OCI-LY1 (cell line): Measurements from ENCODE around the gene CHEK2.
"Not testable (repeated sequence)": the region's sequence is repeated elsewhere in the genome, so short reads cannot be mapped to it uniquely, and the experiment has no call there.

Source experiments
- H2AFZ ChIP-seq: fragments of 200-600 bp; sonication (generic), shearing (Covaris generic); 2 replicates; pipeline ENCODE4 v1.6.0; 2014; ENCODE audit warnings: antibody characterized with exemption, mild to moderate bottlenecking, low read length
- H3F3A ChIP-seq: fragments of 200-600 bp; sonication (generic), shearing (Covaris generic); 2 replicates; pipeline ENCODE4 v1.6.0; 2014; ENCODE audit warnings: mild to moderate bottlenecking, antibody characterized with exemption, low read length, moderate library complexity; ENCODE audit not compliant: insufficient read depth
- H3K27ac ChIP-seq: fragments of 200-600 bp; sonication (generic); 2 replicates; pipeline ENCODE4 v1.5.1; 2014; ENCODE audit warnings: low read length, mixed run types, mild to moderate bottlenecking, low read depth; ENCODE audit not compliant: poor library complexity, severe bottlenecking
- H3K27me3 ChIP-seq: fragments of 200-600 bp; sonication (generic); 2 replicates; pipeline ENCODE4 v1.6.0; 2014; ENCODE audit warnings: antibody characterized with exemption, mild to moderate bottlenecking, low read length, moderate library complexity; ENCODE audit not compliant: insufficient read depth
- H3K36me3 ChIP-seq: fragments of 200-600 bp; sonication (generic); 2 replicates; pipeline ENCODE4 v1.6.1; 2014; ENCODE audit warnings: mild to moderate bottlenecking, antibody characterized with exemption, low read length, moderate library complexity, mixed read lengths; ENCODE audit not compliant: insufficient read depth
- H3K4me1 ChIP-seq: fragments of 200-600 bp; sonication (generic); 2 replicates; pipeline ENCODE4 v1.5.1; 2014; ENCODE audit warnings: mild to moderate bottlenecking, low read length, moderate library complexity; ENCODE audit not compliant: insufficient read depth, severe bottlenecking
- H3K4me2 ChIP-seq: fragments of 200-600 bp; sonication (generic), shearing (Covaris generic); 2 replicates; pipeline ENCODE4 v1.6.1; 2014; ENCODE audit warnings: low read length
- H3K4me3 ChIP-seq: fragments of 200-600 bp; sonication (generic); 2 replicates; pipeline ENCODE4 v1.5.1; 2014; ENCODE audit warnings: low read length, low read depth, mild to moderate bottlenecking, mixed read lengths; ENCODE audit not compliant: poor library complexity, severe bottlenecking
- H3K79me2 ChIP-seq: fragments of 200-600 bp; shearing (Covaris generic); 2 replicates; pipeline ENCODE4 v1.6.1; 2016; ENCODE audit warnings: mixed run types, low read length, mixed read lengths; ENCODE audit not compliant: insufficient read depth
- H3K9ac ChIP-seq: fragments of 200-600 bp; sonication (generic), shearing (Covaris generic); 2 replicates; pipeline ENCODE4 v1.6.1; 2014; ENCODE audit warnings: mild to moderate bottlenecking, low read length, mixed read lengths
- H3K9me2 ChIP-seq: fragments of 200-600 bp; sonication (generic), shearing (Covaris generic); 2 replicates; pipeline ENCODE4 v1.6.1; 2014; ENCODE audit warnings: low read depth, mild to moderate bottlenecking, low read length, mixed read lengths
- H3K9me3 ChIP-seq: fragments of 200-600 bp; shearing (Covaris generic); 2 replicates; pipeline ENCODE4 v1.6.1; 2014; ENCODE audit warnings: low read length, mixed read lengths
- H4K20me1 ChIP-seq: fragments of 200-600 bp; sonication (generic), shearing (Covaris generic); 2 replicates; pipeline ENCODE4 v1.6.0; 2016; ENCODE audit warnings: mild to moderate bottlenecking, low read length; ENCODE audit not compliant: insufficient read depth
- EZH2 ChIP-seq: fragments of 200-600 bp; sonication (generic), shearing (Covaris generic); IDR thresholded peaks from 2 replicates; pipeline ENCODE4 v1.8.0; 2017; ENCODE audit warnings: borderline replicate concordance, mixed run types, mild to moderate bottlenecking, antibody characterized with exemption, low read length, moderate library complexity, mixed read lengths
- TF ChIP-seq, protein P1 (sequence below): fragments of 200-600 bp; sonication (generic), shearing (Covaris generic); IDR thresholded peaks from 2 replicates; pipeline ENCODE4 v1.5.1; 2017; ENCODE audit warnings: mild to moderate bottlenecking, antibody characterized with exemption, low read length, moderate library complexity, mixed read lengths

CHEK2 gene

DNA sequence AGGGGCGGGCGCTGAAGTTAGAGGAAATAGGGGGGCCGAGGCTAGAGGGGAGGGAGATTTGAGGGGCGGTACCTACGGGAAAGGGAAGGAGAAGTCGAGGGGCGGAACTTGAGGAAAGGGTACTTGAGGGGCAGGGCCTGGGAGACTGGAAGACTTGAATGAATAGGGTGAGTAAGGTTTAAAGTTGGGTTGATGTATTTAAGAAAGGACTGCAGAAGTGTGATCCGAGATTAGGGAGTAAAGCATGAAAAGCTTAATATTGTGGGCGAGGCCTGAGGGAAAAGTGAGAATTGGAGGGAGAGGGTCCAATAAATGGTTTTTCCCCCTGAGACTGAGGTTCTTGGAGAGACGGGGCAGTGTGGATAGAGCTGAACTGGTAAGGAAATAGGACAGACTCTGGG lies 942 bp upstream of the CHEK2 start:
- Histone ChIP-seq H3F3A (no peaks in the 10 kb centered on the region), H3K4me2 (peak overlapping the region; percentile 69), H3K9me3 (no peaks in the 10 kb centered on the region), H3K9ac (peak overlapping the region; percentile 87), H3K4me1 (peaks cover 23% of the 10 kb centered on the region), H2AFZ (no peak overlapping the region), H4K20me1 (no peaks in the 10 kb centered on the region), H3K27me3 (no peaks in the 10 kb centered on the region), H3K9me2 (no peaks in the 10 kb centered on the region), H3K79me2 (peaks cover 20% of the 10 kb centered on the region), H3K27ac (no peak overlapping the region), H3K36me3 (peaks cover 47% of the 10 kb centered on the region), H3K4me3 (peak overlapping the region; percentile 83)
- TF ChIP-seq, protein P1, sequence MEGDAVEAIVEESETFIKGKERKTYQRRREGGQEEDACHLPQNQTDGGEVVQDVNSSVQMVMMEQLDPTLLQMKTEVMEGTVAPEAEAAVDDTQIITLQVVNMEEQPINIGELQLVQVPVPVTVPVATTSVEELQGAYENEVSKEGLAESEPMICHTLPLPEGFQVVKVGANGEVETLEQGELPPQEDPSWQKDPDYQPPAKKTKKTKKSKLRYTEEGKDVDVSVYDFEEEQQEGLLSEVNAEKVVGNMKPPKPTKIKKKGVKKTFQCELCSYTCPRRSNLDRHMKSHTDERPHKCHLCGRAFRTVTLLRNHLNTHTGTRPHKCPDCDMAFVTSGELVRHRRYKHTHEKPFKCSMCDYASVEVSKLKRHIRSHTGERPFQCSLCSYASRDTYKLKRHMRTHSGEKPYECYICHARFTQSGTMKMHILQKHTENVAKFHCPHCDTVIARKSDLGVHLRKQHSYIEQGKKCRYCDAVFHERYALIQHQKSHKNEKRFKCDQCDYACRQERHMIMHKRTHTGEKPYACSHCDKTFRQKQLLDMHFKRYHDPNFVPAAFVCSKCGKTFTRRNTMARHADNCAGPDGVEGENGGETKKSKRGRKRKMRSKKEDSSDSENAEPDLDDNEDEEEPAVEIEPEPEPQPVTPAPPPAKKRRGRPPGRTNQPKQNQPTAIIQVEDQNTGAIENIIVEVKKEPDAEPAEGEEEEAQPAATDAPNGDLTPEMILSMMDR, result no peak
- TF ChIP-seq EZH2, result no peak

DNA sequence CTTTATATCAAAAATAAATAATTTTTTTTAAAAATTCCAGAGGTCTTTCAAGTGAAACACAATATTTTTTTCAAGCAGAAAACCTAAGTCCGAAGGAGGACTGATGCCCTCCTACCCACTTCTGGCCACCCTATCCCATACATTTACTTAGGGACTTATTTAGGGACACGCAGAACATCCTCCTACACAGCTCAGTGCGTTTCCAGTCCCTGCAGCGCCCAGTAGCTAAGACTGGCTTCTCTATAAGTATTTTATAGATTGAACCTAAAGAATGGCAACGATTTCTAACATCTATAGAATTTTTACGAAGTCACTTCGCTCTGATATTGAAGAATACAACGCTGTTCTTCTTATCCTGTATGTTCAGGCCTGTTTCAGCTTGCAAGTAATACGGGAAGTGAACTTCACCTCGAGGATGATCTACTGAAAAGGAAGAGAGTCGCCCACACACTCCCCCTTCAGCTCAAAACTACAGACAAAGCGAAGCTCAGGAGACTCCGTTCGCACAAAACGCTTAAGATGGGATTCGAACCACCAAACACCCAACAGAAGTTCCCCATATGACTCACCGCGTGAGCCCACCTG lies 328 bp downstream of the CHEK2 start:
- H3K9me3 ChIP-seq, result no peaks in the 10 kb centered on the region

DNA sequence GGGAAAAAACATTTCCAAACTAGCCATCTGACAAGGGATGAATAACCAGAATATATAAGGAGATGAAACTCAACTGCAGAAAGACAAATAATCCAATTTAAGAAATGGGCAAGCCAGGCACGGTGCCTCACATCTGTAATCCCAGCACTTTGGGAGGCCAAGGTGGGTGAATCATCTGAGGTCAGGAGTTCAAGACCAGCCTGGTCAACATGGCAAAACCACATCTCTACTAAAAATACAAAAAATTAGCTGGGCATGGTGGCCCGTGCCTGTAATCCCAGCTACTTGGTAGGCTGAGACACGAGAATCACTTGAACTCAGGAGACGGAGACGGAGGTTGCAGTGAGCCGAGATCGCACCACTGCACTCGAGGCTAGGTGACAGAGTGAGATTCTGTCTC lies 2.7 kb downstream of the CHEK2 start:
- not testable (repeated sequence) for H3K9me2 ChIP-seq, H3K9ac ChIP-seq, H3K27me3 ChIP-seq, H4K20me1 ChIP-seq, H3K4me2 ChIP-seq, H3K4me3 ChIP-seq, H2AFZ ChIP-seq, H3F3A ChIP-seq, H3K27ac ChIP-seq, H3K9me3 ChIP-seq
- Histone ChIP-seq H3K79me2 (peaks cover 40% of the 10 kb centered on the region), H3K4me1 (peaks cover 23% of the 10 kb centered on the region), H3K36me3 (peaks cover 28% of the 10 kb centered on the region)

More for the DNA sequence above, 328 bp downstream of the CHEK2 start:
- Histone ChIP-seq H3K27me3 (no peaks in the 10 kb centered on the region), H3K4me3 (peak overlapping the region; percentile 83), H3K4me2 (peak overlapping the region; percentile 70), H4K20me1 (no peaks in the 10 kb centered on the region), H3K4me1 (peaks cover 23% of the 10 kb centered on the region), H3K79me2 (peaks cover 31% of the 10 kb centered on the region), H3K9me2 (no peaks in the 10 kb centered on the region), H3K36me3 (peaks cover 39% of the 10 kb centered on the region), H3K27ac (peak overlapping the region; percentile 69), H3F3A (no peaks in the 10 kb centered on the region), H3K9ac (peak overlapping the region; percentile 80), H2AFZ (no peak overlapping the region)
- no peak for TF ChIP-seq EZH2
- TF ChIP-seq, protein P1, result peak; percentile 26; the same call in 1 of the 2 replicates

DNA sequence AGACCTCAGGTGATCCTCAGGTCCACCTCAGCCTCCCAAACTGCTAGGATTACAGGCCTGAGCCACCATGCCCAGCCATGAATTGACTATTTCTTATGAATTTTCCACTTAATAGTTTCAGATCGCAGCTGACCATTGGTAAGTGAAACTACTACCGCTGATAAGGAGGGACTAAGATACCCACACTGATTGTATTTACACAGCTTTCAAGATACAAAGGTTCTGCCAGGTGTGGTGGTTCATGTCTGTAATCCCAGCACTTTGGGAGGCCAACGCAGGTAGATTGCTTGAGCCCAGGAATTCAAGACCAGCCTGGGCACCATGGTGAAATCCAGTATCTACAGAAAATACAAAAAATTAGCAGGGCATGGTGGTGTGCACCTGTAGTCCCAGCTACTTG lies 3.9 kb downstream of the CHEK2 start:
- H3K9me3 ChIP-seq, result no peaks in the 10 kb centered on the region
- no peak overlapping the region for H3K4me3 ChIP-seq
- H3K4me1 ChIP-seq, result peaks cover 17% of the 10 kb centered on the region
- peaks cover 40% of the 10 kb centered on the region for H3K79me2 ChIP-seq
- no peak overlapping the region for H3K4me2 ChIP-seq
- H3F3A ChIP-seq, result no peaks in the 10 kb centered on the region
- peaks cover 35% of the 10 kb centered on the region for H3K36me3 ChIP-seq
- H2AFZ ChIP-seq, result no peak overlapping the region
- H3K27me3 ChIP-seq, result no peaks in the 10 kb centered on the region
- H3K9me2 ChIP-seq, result no peaks in the 10 kb centered on the region
- no peak overlapping the region for H3K9ac ChIP-seq
- no peaks in the 10 kb centered on the region for H4K20me1 ChIP-seq
- no peak overlapping the region for H3K27ac ChIP-seq
- TF ChIP-seq, protein P1, result no peak
- no peak for TF ChIP-seq EZH2
